ENCODE data around the gene GCFC2. TPM values are rescaled to one million over a fixed set of nuclear protein-coding genes. Genes with fewer than 3 reads are reported as not detected.
"Not testable (repeated sequence)": the region's sequence is repeated elsewhere in the genome, so short reads cannot be mapped to it uniquely, and the experiment has no call there.

The GCFC2 gene
- total RNA-seq, 1 donor from 2014 or later, result 19.8 TPM

DNA sequence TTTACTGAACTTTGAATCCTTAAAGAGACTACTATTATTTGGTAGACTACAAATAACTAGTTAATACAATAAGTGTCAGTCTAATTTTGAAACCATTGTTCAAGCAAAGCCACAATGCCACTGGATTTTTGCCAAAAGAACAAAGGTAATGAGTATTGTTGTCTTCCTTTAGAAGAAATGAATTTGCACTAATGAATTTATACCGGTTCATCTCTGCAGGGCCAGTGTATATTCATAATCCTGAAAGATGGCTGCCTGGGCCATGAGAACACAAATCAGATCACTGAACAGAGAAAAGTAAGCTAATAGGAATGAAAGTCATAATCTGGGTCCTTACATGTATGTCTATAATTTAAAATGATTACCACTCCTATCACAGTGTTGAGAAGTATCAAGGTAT is 31.2 kb downstream of the GCFC2 start:
- no peaks in the 10 kb centered on the region for H3K36me3 ChIP-seq (ENCODE audit: control insufficient read depth, insufficient read depth, low read length)
- no peak overlapping the region for H3K4me3 ChIP-seq (ENCODE audit: low read depth, low read length)
- no peaks in the 10 kb centered on the region for H3K27me3 ChIP-seq (ENCODE audit: control insufficient read depth, insufficient read depth, low read length)
- TF ChIP-seq, protein P1, sequence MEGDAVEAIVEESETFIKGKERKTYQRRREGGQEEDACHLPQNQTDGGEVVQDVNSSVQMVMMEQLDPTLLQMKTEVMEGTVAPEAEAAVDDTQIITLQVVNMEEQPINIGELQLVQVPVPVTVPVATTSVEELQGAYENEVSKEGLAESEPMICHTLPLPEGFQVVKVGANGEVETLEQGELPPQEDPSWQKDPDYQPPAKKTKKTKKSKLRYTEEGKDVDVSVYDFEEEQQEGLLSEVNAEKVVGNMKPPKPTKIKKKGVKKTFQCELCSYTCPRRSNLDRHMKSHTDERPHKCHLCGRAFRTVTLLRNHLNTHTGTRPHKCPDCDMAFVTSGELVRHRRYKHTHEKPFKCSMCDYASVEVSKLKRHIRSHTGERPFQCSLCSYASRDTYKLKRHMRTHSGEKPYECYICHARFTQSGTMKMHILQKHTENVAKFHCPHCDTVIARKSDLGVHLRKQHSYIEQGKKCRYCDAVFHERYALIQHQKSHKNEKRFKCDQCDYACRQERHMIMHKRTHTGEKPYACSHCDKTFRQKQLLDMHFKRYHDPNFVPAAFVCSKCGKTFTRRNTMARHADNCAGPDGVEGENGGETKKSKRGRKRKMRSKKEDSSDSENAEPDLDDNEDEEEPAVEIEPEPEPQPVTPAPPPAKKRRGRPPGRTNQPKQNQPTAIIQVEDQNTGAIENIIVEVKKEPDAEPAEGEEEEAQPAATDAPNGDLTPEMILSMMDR (IDR thresholded peaks at IDR 0.05; ENCODE audit: insufficient read depth, low read length, poor library complexity, severe bottlenecking), result no peak
- DNase-seq (ENCODE audit: low read depth), result no peak

DNA sequence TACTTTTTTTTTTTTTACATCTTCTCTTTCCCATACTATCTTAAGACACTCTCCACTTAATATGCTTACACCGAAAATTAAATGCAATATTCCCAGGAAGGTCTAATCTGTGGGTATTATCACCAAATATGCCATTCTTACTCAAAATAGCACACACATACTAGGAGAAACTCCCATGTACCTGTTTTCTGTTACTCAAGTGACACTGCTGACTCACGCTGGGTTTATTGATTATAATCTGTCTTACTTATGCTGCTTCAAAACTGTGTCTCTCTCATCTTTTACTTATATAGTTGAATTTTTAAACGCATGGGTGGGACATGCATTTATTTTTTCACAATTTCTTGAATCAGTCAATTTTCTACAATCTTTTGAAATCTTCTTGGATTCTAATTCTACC is 34.3 kb downstream of the GCFC2 start:
- DNase-seq (ENCODE audit: low read depth), result no peak
- TF ChIP-seq, protein P1 (IDR thresholded peaks at IDR 0.05; ENCODE audit: insufficient read depth, low read length, poor library complexity, severe bottlenecking), result no peak
- H3K4me3 ChIP-seq (ENCODE audit: low read depth, low read length), result no peak overlapping the region
- H3K36me3 ChIP-seq (ENCODE audit: control insufficient read depth, insufficient read depth, low read length), result no peaks in the 10 kb centered on the region
- no peaks in the 10 kb centered on the region for H3K27me3 ChIP-seq (ENCODE audit: control insufficient read depth, insufficient read depth, low read length)

DNA sequence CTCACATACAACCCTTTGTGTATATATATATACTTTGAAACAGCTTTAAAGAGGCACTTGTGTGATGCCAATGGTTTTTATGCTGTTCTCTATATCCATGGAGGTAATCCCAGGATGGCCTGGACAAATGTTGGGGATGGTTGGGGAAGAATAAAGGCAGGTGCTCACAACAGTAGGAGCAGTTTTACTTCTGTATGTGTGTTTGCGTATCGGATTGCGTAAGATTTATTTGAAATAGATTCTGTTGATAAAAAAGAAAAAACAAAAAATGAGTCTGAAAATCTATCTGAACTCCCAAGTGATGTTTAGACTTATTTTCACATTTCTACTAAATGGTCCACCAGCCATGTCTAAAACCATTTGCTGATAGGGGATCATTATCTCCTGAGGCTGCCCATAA is 34.8 kb downstream of the GCFC2 start:
- no peaks in the 10 kb centered on the region for H3K36me3 ChIP-seq (ENCODE audit: control insufficient read depth, insufficient read depth, low read length)
- no peaks in the 10 kb centered on the region for H3K27me3 ChIP-seq (ENCODE audit: control insufficient read depth, insufficient read depth, low read length)
- DNase-seq (ENCODE audit: low read depth), result no peak
- H3K4me3 ChIP-seq (ENCODE audit: low read depth, low read length), result no peak overlapping the region
- TF ChIP-seq, protein P1 (IDR thresholded peaks at IDR 0.05; ENCODE audit: insufficient read depth, low read length, poor library complexity, severe bottlenecking), result no peak

DNA sequence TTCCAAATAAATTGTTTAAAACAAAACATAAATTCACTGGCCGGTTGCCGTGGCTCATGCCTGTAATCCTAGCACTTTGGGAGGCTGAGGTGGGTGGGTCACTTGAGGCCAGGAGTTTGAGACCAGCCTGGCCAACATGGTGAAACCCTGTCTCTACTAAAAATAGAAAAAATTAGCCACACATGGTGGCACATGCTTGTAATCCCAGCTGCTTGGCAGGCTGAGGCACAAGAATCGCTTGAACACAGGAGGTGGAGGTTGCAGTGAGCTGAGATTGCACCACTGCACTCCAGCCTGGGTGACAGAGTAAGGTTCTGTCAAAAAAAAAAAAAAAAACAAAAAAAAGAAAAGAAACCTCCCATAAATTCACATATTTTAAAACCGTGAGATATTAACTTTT is 35.3 kb downstream of the GCFC2 start:
- H3K36me3 ChIP-seq (ENCODE audit: control insufficient read depth, insufficient read depth, low read length); H3K4me3 ChIP-seq (ENCODE audit: low read depth, low read length); DNase-seq (ENCODE audit: low read depth); H3K27me3 ChIP-seq (ENCODE audit: control insufficient read depth, insufficient read depth, low read length): not testable (repeated sequence)

DNA sequence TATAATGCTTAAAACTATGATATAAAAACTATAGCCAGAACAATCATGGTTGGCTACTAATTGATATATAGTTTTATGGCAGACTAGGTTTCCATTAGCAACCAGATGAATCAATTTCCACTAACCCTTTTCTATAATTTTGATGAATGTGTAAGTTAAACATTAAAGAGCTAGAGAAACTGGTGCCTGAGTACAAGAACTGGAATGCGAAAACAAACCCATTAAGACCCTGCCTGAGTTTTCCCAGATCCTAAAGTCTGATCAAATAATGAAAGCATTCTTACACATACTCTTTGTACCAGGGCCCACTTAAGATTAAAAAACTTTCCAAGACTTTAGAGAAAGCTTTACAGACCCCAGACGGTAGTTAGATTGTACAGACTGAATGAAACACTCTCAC is 42.8 kb downstream of the GCFC2 start:
- no peaks in the 10 kb centered on the region for H3K36me3 ChIP-seq (ENCODE audit: control insufficient read depth, insufficient read depth, low read length)
- TF ChIP-seq, protein P1 (IDR thresholded peaks at IDR 0.05; ENCODE audit: insufficient read depth, low read length, poor library complexity, severe bottlenecking), result no peak
- peak; percentile 58 for DNase-seq (ENCODE audit: low read depth)
- no peaks in the 10 kb centered on the region for H3K27me3 ChIP-seq (ENCODE audit: control insufficient read depth, insufficient read depth, low read length)
- H3K4me3 ChIP-seq (ENCODE audit: low read depth, low read length), result no peak overlapping the region

DNA sequence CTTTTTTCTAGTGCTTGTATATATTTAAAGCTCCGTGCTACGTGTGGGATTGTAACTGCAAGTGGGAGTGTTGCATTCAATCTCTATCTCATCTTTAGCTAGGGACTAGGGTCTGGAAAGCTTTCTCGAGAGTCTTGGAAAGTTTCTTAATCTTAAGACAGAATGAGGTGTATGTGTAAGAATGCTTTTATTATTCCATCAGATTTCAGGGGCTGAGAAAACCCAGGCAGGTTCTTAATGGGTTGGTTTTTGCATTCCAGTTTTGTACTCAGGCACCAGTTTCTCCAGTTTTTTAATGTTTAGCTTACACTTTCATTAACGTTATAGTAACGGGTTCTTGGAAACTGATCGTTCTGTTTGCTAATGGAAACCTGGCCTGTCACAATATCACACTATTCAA is 43.8 kb downstream of the GCFC2 start:
- Histone ChIP-seq H3K4me3 (ENCODE audit: low read depth, low read length) (no peak overlapping the region), H3K27me3 (ENCODE audit: control insufficient read depth, insufficient read depth, low read length) (no peaks in the 10 kb centered on the region), H3K36me3 (ENCODE audit: control insufficient read depth, insufficient read depth, low read length) (no peaks in the 10 kb centered on the region)
- no peak for DNase-seq (ENCODE audit: low read depth)
- TF ChIP-seq, protein P1 (IDR thresholded peaks at IDR 0.05; ENCODE audit: insufficient read depth, low read length, poor library complexity, severe bottlenecking), result no peak

Measured in kidney epithelial cell (primary cell).